Measurements from ENCODE around the gene OGDHL. TPM values are rescaled to one million over a fixed set of nuclear protein-coding genes. Genes with fewer than 3 reads are reported as not detected.
A peak's percentile ranks its signal among the peaks of the same experiment; 100 is the strongest.

Gene OGDHL
- total RNA-seq, 1 experiment from 2014 or later = 22.6 TPM

- Histone ChIP-seq H2BK12ac (ENCODE audit: insufficient read length, low read depth, low read length) (no peak overlapping the region), H4K5ac (ENCODE audit: insufficient read length, low read depth, low read length) (no peak overlapping the region), H3K23ac (ENCODE audit: insufficient read length, low read depth, low read length) (no peak overlapping the region), H2AK5ac (ENCODE audit: insufficient read length, low read length) (no peak overlapping the region), H4K20me1 (ENCODE audit: control insufficient read depth, insufficient read depth, insufficient read length) (no peaks in the 10 kb centered on the region), H3K79me1 (ENCODE audit: insufficient read depth, low read depth, low read length, poor library complexity, severe bottlenecking) (no peaks in the 10 kb centered on the region), H3K79me2 (ENCODE audit: insufficient read depth, low read length) (no peaks in the 10 kb centered on the region), H4K91ac (ENCODE audit: insufficient read length, low read depth, low read length) (no peak overlapping the region), H2BK20ac (ENCODE audit: low read depth, low read length, poor library complexity, severe bottlenecking) (no peak overlapping the region), H3K4me2 (ENCODE audit: insufficient read depth, insufficient read length, low read length) (peak overlapping the region; percentile 70), H2BK15ac (ENCODE audit: low read depth, low read length) (no peak overlapping the region), H4K8ac (replicated peaks; ENCODE audit: insufficient read length, low read depth, low read length) (no peak overlapping the region), H3K18ac (ENCODE audit: insufficient read length, low read depth, low read length) (no peak overlapping the region), H2BK5ac (ENCODE audit: insufficient read length, low read length) (no peak overlapping the region), H3K4ac (ENCODE audit: low read depth, low read length) (no peak overlapping the region), H3K14ac (ENCODE audit: insufficient read depth, low read length) (no peak overlapping the region), H3K9ac (ENCODE audit: extremely low read depth, insufficient read length, low read length) (no peak overlapping the region), H2BK120ac (ENCODE audit: low read depth, low read length, poor library complexity, severe bottlenecking) (no peak overlapping the region), H2AFZ (ENCODE audit: low read length) (no peak overlapping the region), H3K9me3 (ENCODE audit: control insufficient read depth, low read depth, low read length) (peaks cover 13% of the 10 kb centered on the region), H3K23me2 (ENCODE audit: insufficient read length, low read depth, low read length, poor library complexity, severe bottlenecking) (peaks cover 6% of the 10 kb centered on the region), H3K27ac (ENCODE audit: insufficient read length, low read depth, low read length) (no peak overlapping the region), H3K27me3 (ENCODE audit: insufficient read depth, low read length) (peaks cover 50% of the 10 kb centered on the region), H3K56ac (ENCODE audit: insufficient read length, low read depth, low read length) (no peak overlapping the region), H3K4me1 (ENCODE audit: insufficient read depth, low read length) (peaks cover 4% of the 10 kb centered on the region; the same call in 1 of the 2 replicates), H3T11ph (ENCODE audit: low read length) (no peak overlapping the region)
- H3K36me3 Mint-ChIP-seq (ENCODE audit: insufficient read depth in 1 of 3, low read depth in 3 of 3) = peaks cover 0 to 19% (median 16%) of the 10 kb centered on the region in 3 experiments; a peak in 5 of 7 replicates
- H3K4me1 Mint-ChIP-seq = peaks cover 50 to 53% of the 10 kb centered on the region in 2 experiments
- H3K27me3 Mint-ChIP-seq (ENCODE audit: low read depth) = peaks cover 100% of the 10 kb centered on the region
- no CpG with 5 or more reads among the region's 8 CpGs for WGBS (ENCODE audit: extremely low coverage, insufficient read length, low lambda C conversion rate)
- no peak overlapping the region for H3K27ac Mint-ChIP-seq
- H3K9me3 Mint-ChIP-seq = peaks cover 23 to 34% of the 10 kb centered on the region in 2 experiments
- no peak for DNase-seq
- H3K4me3 Mint-ChIP-seq = peak overlapping the region in 1 of 2 experiments; percentile 65; a peak in 3 of 5 replicates
- TF ChIP-seq CTCF (conservative IDR thresholded peaks at IDR 0.05) = no peak
Observed at GRCh38 chr10:49688261-49688846, 73.8 kb downstream of the OGDHL start.

Data from H9 (cell line).